Prostate gland (tissue), 2 donors: ENCODE measurements around the gene KSR2.

Source experiments
- POLR2A ChIP-seq: fragments of 450-650 bp; IDR thresholded peaks from one replicate; pipeline ENCODE4 v1.6.1; 2016; ENCODE audit warnings: antibody characterized with exemption, mild to moderate bottlenecking
- POLR2AphosphoS5 ChIP-seq: sonication (generic); formaldehyde crosslinking; IDR thresholded peaks from one replicate; pipeline ENCODE4 v1.6.1; 2017; ENCODE audit warnings: antibody characterized with exemption
- TF ChIP-seq, protein P1 (sequence below), 4 experiments: fragments of 200-600 bp in 2 of 4; fragments of 450-650 bp in 2 of 4; sonication (generic) in 2 of 4; IDR thresholded peaks; 1 replicate in 3 of 4; 2 replicates in 1 of 4; pipeline ENCODE4 v1.5.1; 2016 to 2019; ENCODE audit warnings: antibody characterized with exemption in 4 of 4, mild to moderate bottlenecking in 2 of 4, moderate library complexity in 2 of 4

DNA sequence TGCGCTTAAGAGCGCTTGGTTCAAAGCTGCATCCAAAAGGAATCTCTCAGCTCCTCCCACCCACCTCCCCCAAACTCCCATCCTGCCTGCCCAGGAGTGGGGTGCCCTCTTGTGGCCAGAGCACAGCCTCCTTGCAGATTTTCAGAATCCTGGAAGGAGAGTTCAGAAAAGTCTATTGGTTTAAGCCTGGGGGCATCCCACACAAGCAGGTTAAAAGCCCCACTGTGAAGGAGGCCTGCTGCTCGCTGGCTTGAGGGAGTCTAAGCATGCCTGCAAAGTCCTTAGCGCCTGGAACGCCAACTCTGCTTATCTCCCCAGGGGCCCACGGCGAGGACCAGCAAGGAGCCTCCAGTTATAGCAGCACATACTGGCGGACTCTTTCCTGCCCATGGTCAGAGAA is 297.1 kb downstream of the KSR2 start:
- no peak for TF ChIP-seq POLR2A
- TF ChIP-seq, protein P1, sequence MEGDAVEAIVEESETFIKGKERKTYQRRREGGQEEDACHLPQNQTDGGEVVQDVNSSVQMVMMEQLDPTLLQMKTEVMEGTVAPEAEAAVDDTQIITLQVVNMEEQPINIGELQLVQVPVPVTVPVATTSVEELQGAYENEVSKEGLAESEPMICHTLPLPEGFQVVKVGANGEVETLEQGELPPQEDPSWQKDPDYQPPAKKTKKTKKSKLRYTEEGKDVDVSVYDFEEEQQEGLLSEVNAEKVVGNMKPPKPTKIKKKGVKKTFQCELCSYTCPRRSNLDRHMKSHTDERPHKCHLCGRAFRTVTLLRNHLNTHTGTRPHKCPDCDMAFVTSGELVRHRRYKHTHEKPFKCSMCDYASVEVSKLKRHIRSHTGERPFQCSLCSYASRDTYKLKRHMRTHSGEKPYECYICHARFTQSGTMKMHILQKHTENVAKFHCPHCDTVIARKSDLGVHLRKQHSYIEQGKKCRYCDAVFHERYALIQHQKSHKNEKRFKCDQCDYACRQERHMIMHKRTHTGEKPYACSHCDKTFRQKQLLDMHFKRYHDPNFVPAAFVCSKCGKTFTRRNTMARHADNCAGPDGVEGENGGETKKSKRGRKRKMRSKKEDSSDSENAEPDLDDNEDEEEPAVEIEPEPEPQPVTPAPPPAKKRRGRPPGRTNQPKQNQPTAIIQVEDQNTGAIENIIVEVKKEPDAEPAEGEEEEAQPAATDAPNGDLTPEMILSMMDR (IDR thresholded peaks at IDR 0.05): peak in 3 of 4 experiments; percentile 24 to 51 (median 36)
- TF ChIP-seq POLR2AphosphoS5: no peak
